HEK293T (cell line): ENCODE results near the gene MSH2.

Experiments
- CTCF ChIA-PET: fragments of 350-600 bp; formaldehyde crosslinking; extraction: SDS; loops from one replicate; lab custom pipeline; 2021; ENCODE audit warnings: antibody characterized with exemption, inconsistent platforms; lab: Yijun Ruan, JAX
- POLR2A ChIA-PET: fragments of 350-600 bp; formaldehyde crosslinking; extraction: SDS; loops from one replicate; lab custom pipeline; 2020; ENCODE audit warnings: antibody characterized with exemption, inconsistent platforms; lab: Yijun Ruan, JAX
- DNase-seq: peaks from one replicate; pipeline ENCODE4 v3.0.0; 2012; ENCODE audit warnings: mixed read lengths; ENCODE audit errors: extremely low spot score
- ARNT ChIP-seq: fragments of 450-650 bp; IDR thresholded peaks from 2 replicates; pipeline ENCODE4 v1.6.1; 2017; ENCODE audit warnings: mild to moderate bottlenecking
- BHLHE40 ChIP-seq: fragments of 450-650 bp; IDR thresholded peaks from 2 replicates; pipeline ENCODE4 v1.6.1; 2016; ENCODE audit warnings: mild to moderate bottlenecking, moderate library complexity, borderline replicate concordance
- CTBP1 ChIP-seq: fragments of 450-650 bp; IDR thresholded peaks from 2 replicates; pipeline ENCODE4 v1.6.1; 2016; ENCODE audit warnings: borderline replicate concordance
- ELF4 ChIP-seq: fragments of 450-650 bp; IDR thresholded peaks from 2 replicates; pipeline ENCODE4 v1.6.1; 2017; ENCODE audit warnings: antibody characterized with exemption
- FOXA1 ChIP-seq: fragments of 450-650 bp; IDR thresholded peaks from 2 replicates; pipeline ENCODE4 v1.6.1; 2016; ENCODE audit warnings: mild to moderate bottlenecking
- FOXK2 ChIP-seq: fragments of 450-650 bp; IDR thresholded peaks from 2 replicates; pipeline ENCODE4 v1.6.1; 2016; ENCODE audit warnings: mild to moderate bottlenecking
- FOXM1 ChIP-seq: fragments of 450-650 bp; IDR thresholded peaks from 2 replicates; pipeline ENCODE4 v1.6.1; 2017; ENCODE audit warnings: mild to moderate bottlenecking, borderline replicate concordance
- HDGF ChIP-seq: fragments of 450-650 bp; IDR thresholded peaks from 2 replicates; pipeline ENCODE4 v1.6.1; 2017; ENCODE audit warnings: antibody characterized with exemption, borderline replicate concordance
- L3MBTL2 ChIP-seq: fragments of 450-650 bp; conservative IDR thresholded peaks from 2 replicates; pipeline ENCODE4 v1.6.1; 2016; ENCODE audit warnings: mild to moderate bottlenecking
- LEF1 ChIP-seq: fragments of 450-650 bp; IDR thresholded peaks from 2 replicates; pipeline ENCODE4 v1.6.1; 2017; ENCODE audit warnings: mild to moderate bottlenecking, borderline replicate concordance
- NFRKB ChIP-seq: fragments of 450-650 bp; IDR thresholded peaks from 2 replicates; pipeline ENCODE4 v1.6.1; 2016; ENCODE audit warnings: mild to moderate bottlenecking, moderate library complexity
- SP1 ChIP-seq: fragments of 450-650 bp; IDR thresholded peaks from 2 replicates; pipeline ENCODE4 v1.6.1; 2017
- SUZ12 ChIP-seq: fragments of 450-650 bp; IDR thresholded peaks from 2 replicates; pipeline ENCODE4 v1.6.1; 2016; ENCODE audit warnings: mild to moderate bottlenecking
- TARDBP ChIP-seq: fragments of 450-650 bp; IDR thresholded peaks from 2 replicates; pipeline ENCODE4 v1.6.1; 2016
- ZNF384 ChIP-seq: fragments of 450-650 bp; IDR thresholded peaks from 2 replicates; pipeline ENCODE4 v1.6.1; 2016
- TF ChIP-seq, protein P1 (sequence below): fragments of 450-650 bp; IDR thresholded peaks from 2 replicates; pipeline ENCODE4 v1.6.1; 2016

The MSH2 gene

GRCh38 chr2:47508080-47508479, 105.1 kb downstream of the MSH2 start:
- CTCF ChIA-PET: no interaction called here
- no peak for DNase-seq
- TF ChIP-seq BHLHE40: no peak
- no peak for TF ChIP-seq ELF4
- no peak for TF ChIP-seq TARDBP
- no peak for TF ChIP-seq ZNF384
- TF ChIP-seq, protein P1, sequence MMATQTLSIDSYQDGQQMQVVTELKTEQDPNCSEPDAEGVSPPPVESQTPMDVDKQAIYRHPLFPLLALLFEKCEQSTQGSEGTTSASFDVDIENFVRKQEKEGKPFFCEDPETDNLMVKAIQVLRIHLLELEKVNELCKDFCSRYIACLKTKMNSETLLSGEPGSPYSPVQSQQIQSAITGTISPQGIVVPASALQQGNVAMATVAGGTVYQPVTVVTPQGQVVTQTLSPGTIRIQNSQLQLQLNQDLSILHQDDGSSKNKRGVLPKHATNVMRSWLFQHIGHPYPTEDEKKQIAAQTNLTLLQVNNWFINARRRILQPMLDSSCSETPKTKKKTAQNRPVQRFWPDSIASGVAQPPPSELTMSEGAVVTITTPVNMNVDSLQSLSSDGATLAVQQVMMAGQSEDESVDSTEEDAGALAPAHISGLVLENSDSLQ: no peak
- no peak for TF ChIP-seq FOXA1
- TF ChIP-seq CTBP1: no peak
- TF ChIP-seq FOXM1: no peak
- no peak for TF ChIP-seq SP1
- no peak for TF ChIP-seq HDGF
- no peak for TF ChIP-seq L3MBTL2
- no peak for TF ChIP-seq FOXK2
- no peak for TF ChIP-seq SUZ12
- POLR2A ChIA-PET: no interaction called here

GRCh38 chr2:47508641-47509040, 105.7 kb downstream of the MSH2 start:
- CTCF ChIA-PET: no interaction called here
- TF ChIP-seq, protein P1: no peak
- TF ChIP-seq FOXA1 (no peak), SUZ12 (no peak)
- POLR2A ChIA-PET: no interaction called here
- DNase-seq: no peak

DNA sequence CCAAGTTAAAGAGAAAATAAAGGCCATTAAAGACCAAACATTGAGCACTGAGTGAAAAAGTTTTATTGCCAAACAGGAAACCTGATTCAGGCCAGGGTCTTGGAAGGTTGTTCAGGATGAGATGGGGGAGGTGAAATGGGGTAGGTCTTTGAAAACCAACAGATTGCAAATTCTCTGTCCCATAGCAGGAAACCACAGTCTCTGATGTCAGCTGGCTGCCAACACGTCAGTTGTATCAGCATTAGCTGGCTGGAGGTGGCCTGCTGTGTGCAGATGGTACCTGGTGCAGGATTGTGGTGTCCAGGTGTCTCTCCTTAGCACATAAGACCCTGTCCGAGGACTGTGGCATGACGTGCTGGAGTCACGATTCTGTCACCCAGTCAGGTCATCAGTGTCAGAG, 106.3 kb downstream of the MSH2 start:
- CTCF ChIA-PET: no interaction called here
- TF ChIP-seq ZNF384 (no peak), LEF1 (no peak), FOXA1 (no peak), ELF4 (no peak), TARDBP (no peak), NFRKB (no peak), ARNT (no peak), SUZ12 (no peak), SP1 (no peak), L3MBTL2 (no peak), FOXK2 (no peak), BHLHE40 (no peak), CTBP1 (no peak), FOXM1 (no peak), HDGF (no peak)
- TF ChIP-seq, protein P1: no peak
- DNase-seq: no peak
- POLR2A ChIA-PET: no interaction called here

DNA sequence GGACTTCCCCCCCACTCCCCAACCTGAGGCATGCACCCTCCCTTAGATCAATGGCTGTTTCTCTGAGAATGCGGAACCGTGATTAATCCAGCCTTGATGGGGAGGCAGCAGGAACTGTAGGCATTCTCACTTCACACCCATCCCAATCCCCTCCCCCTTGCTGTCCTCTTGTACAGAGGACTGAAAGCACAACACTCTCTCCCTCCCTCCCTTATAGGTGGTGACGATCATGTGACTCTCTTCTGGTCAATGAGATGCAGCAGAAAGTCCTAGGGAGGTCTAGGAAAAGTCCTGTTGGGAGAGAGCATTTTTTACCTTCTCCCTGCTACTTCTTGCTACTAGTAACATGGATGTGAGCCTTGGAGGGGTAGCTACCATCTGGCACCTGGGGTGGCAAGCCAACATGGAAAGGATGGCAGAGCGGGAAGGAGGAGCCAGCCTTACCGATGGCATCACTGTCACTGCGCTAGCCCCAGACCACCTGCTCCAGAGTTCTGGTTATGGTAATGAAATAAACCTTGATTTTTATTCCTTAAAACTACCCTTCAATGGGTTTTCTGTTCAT, 106.9 kb downstream of the MSH2 start:
- DNase-seq: no peak
- TF ChIP-seq, protein P1: no peak
- no peak for TF ChIP-seq L3MBTL2
- ChIA-PET CTCF (no interaction called here), POLR2A (no interaction called here)

- TF ChIP-seq CTBP1: no peak
- TF ChIP-seq ZNF384: no peak
- TF ChIP-seq FOXK2: no peak
- TF ChIP-seq HDGF: no peak
- TF ChIP-seq BHLHE40: no peak
- no peak for TF ChIP-seq NFRKB
- TF ChIP-seq L3MBTL2: no peak
- TF ChIP-seq SUZ12: no peak
- TF ChIP-seq ARNT: no peak
- TF ChIP-seq TARDBP: no peak
- no peak for TF ChIP-seq SP1
- no peak for TF ChIP-seq ELF4
- TF ChIP-seq FOXA1: no peak
- TF ChIP-seq FOXM1: no peak
- TF ChIP-seq LEF1: no peak
- TF ChIP-seq, protein P1: no peak
- DNase-seq: no peak
- ChIA-PET POLR2A (no interaction called here), CTCF (no interaction called here)
These were observed 107.8 kb downstream of the MSH2 start for GRCh38 chr2:47510745-47511144.

GRCh38 chr2:47512581-47513083, 109.7 kb downstream of the MSH2 start:
- ChIA-PET CTCF (interaction anchor here (0.9 kb wide), 1 partner anchor 16 kb away, joined by 3 read pairs; no protein-coding TSS in a partner anchor), POLR2A (no interaction called here)
- TF ChIP-seq SUZ12 (no peak), L3MBTL2 (no peak), FOXK2 (no peak), ARNT (no peak), FOXA1 (no peak), ZNF384 (no peak), HDGF (no peak), CTBP1 (no peak), SP1 (no peak), TARDBP (no peak), BHLHE40 (no peak), FOXM1 (no peak), ELF4 (no peak), NFRKB (no peak), LEF1 (no peak)
- TF ChIP-seq, protein P1: no peak
- peak; percentile 27 for DNase-seq
